ENCODE measurements around the gene MYRF.

MYRF gene

GRCh38 chr11:61709110-61709509, 43.3 kb upstream of the MYRF start:
- Histone ChIP-seq H2BK15ac (replicated peaks; ENCODE audit: low read depth) (no peak overlapping the region), H2AK5ac (ENCODE audit: low read length) (no peak overlapping the region), H2BK5ac (ENCODE audit: low read length) (no peak overlapping the region), H3K23ac (ENCODE audit: low read length) (no peak overlapping the region), H4K5ac (ENCODE audit: low read length) (no peak overlapping the region), H3K4me1 (ENCODE audit: control insufficient read depth, low read depth, low read length) (no peaks in the 10 kb centered on the region), H3K79me2 (ENCODE audit: control insufficient read depth, insufficient read depth, low read length) (no peaks in the 10 kb centered on the region), H3K18ac (ENCODE audit: low read length) (no peak overlapping the region), H3K36me3 (ENCODE audit: control insufficient read depth, insufficient read depth, low read length) (no peaks in the 10 kb centered on the region), H3K9ac (ENCODE audit: low read length) (no peak overlapping the region), H3K56ac (ENCODE audit: low read length) (no peak overlapping the region), H3K4me3 (ENCODE audit: low read length) (no peak overlapping the region), H3K79me1 (ENCODE audit: low read length) (no peaks in the 10 kb centered on the region), H3K27ac (ENCODE audit: low read depth, low read length) (no peak overlapping the region), H3K4ac (ENCODE audit: low read depth, low read length) (no peak overlapping the region), H3K27me3 (ENCODE audit: insufficient read depth, low read length, poor library complexity) (no peaks in the 10 kb centered on the region), H3K4me2 (ENCODE audit: low read length) (no peak overlapping the region), H4K8ac (ENCODE audit: low read depth, low read length) (no peak overlapping the region), H2BK120ac (ENCODE audit: low read depth, low read length) (no peak overlapping the region)
- no peak for DNase-seq
- no CpG with 5 or more reads among the region's 7 CpGs for WGBS (ENCODE audit: extremely low coverage, insufficient coverage, low lambda C conversion rate)

DNA sequence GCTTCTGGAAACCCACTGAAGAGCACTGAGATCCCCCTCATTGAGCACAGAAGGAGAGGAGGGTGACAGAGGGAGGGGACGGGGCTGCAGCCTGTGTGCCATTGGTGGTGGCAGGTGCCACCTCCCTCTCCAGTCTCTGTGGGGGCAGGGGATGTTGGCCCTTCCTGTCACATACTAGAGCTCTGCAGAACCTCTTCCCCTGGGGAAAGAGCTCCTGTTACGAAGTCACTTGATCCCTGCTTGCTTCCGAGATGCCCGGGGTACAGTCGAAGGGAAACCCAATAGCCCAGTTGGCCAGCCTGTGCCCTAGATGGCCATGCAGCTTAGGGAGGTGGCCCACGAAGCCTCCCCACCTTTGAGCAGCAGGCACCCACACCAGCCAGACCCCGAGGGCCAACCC, 42.9 kb upstream of the MYRF start:
- H3K27me3 ChIP-seq (ENCODE audit: insufficient read depth, low read length, poor library complexity), result no peaks in the 10 kb centered on the region
- no peak overlapping the region for H4K8ac ChIP-seq (ENCODE audit: low read depth, low read length)

DNA sequence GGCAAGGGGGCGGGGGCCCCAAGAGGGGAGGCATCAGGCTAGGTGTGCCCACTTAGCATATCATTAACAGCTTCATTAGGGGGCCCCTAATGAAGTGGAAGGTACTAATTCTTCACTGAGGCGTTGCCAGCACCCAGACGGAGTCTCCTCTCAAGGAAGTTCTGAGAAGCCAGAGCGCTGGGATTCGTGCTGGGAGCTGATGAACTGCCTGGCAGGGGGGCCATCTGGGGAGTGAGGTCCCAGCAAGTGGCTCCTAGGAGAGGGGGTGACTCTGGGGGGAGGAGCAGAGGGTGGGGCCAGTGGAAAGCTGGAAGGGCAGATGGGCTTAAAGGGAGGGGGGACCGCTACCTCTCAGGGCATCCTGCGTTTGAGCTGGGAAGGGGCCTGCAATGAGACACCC, 42.4 kb upstream of the MYRF start:
- H4K5ac ChIP-seq (ENCODE audit: low read length), result no peak overlapping the region
- no peak overlapping the region for H3K23ac ChIP-seq (ENCODE audit: low read length)
- H3K4me1 ChIP-seq (ENCODE audit: control insufficient read depth, low read depth, low read length), result no peaks in the 10 kb centered on the region
- no peak overlapping the region for H3K4me3 ChIP-seq (ENCODE audit: low read length)
- no CpG with 5 or more reads among the region's 7 CpGs for WGBS (ENCODE audit: extremely low coverage, insufficient coverage, low lambda C conversion rate)
- no peak overlapping the region for H3K4me2 ChIP-seq (ENCODE audit: low read length)
- H3K18ac ChIP-seq (ENCODE audit: low read length), result no peak overlapping the region
- H4K8ac ChIP-seq (ENCODE audit: low read depth, low read length), result no peak overlapping the region
- H3K27ac ChIP-seq (ENCODE audit: low read depth, low read length), result no peak overlapping the region
- H3K9ac ChIP-seq (ENCODE audit: low read length), result no peak overlapping the region
- H3K27me3 ChIP-seq (ENCODE audit: insufficient read depth, low read length, poor library complexity), result no peaks in the 10 kb centered on the region
- H2AK5ac ChIP-seq (ENCODE audit: low read length), result no peak overlapping the region
- H3K36me3 ChIP-seq (ENCODE audit: control insufficient read depth, insufficient read depth, low read length), result no peaks in the 10 kb centered on the region
- no peaks in the 10 kb centered on the region for H3K79me2 ChIP-seq (ENCODE audit: control insufficient read depth, insufficient read depth, low read length)
- H3K4ac ChIP-seq (ENCODE audit: low read depth, low read length), result no peak overlapping the region
- H2BK15ac ChIP-seq (replicated peaks; ENCODE audit: low read depth), result no peak overlapping the region
- DNase-seq, result no peak
- no peaks in the 10 kb centered on the region for H3K79me1 ChIP-seq (ENCODE audit: low read length)
- no peak overlapping the region for H2BK120ac ChIP-seq (ENCODE audit: low read depth, low read length)
- H2BK5ac ChIP-seq (ENCODE audit: low read length), result no peak overlapping the region
- H3K56ac ChIP-seq (ENCODE audit: low read length), result no peak overlapping the region

More for the DNA sequence above, 42.9 kb upstream of the MYRF start:
- H3K4me1 ChIP-seq (ENCODE audit: control insufficient read depth, low read depth, low read length), result no peaks in the 10 kb centered on the region
- H3K79me1 ChIP-seq (ENCODE audit: low read length), result no peaks in the 10 kb centered on the region
- no peak overlapping the region for H3K27ac ChIP-seq (ENCODE audit: low read depth, low read length)
- no peak overlapping the region for H4K5ac ChIP-seq (ENCODE audit: low read length)
- H2AK5ac ChIP-seq (ENCODE audit: low read length), result no peak overlapping the region
- no peak overlapping the region for H3K23ac ChIP-seq (ENCODE audit: low read length)
- no peak overlapping the region for H3K56ac ChIP-seq (ENCODE audit: low read length)
- H3K9ac ChIP-seq (ENCODE audit: low read length), result no peak overlapping the region
- no peak overlapping the region for H2BK15ac ChIP-seq (replicated peaks; ENCODE audit: low read depth)
- no peak overlapping the region for H3K18ac ChIP-seq (ENCODE audit: low read length)
- H3K79me2 ChIP-seq (ENCODE audit: control insufficient read depth, insufficient read depth, low read length), result no peaks in the 10 kb centered on the region
- WGBS (ENCODE audit: extremely low coverage, insufficient coverage, low lambda C conversion rate), result no CpG with 5 or more reads among the region's 7 CpGs
- H3K4me2 ChIP-seq (ENCODE audit: low read length), result no peak overlapping the region
- no peak overlapping the region for H2BK120ac ChIP-seq (ENCODE audit: low read depth, low read length)
- no peak overlapping the region for H2BK5ac ChIP-seq (ENCODE audit: low read length)
- no peak overlapping the region for H3K4ac ChIP-seq (ENCODE audit: low read depth, low read length)
- H3K36me3 ChIP-seq (ENCODE audit: control insufficient read depth, insufficient read depth, low read length), result no peaks in the 10 kb centered on the region
- no peak overlapping the region for H3K4me3 ChIP-seq (ENCODE audit: low read length)
- DNase-seq, result no peak

- WGBS (ENCODE audit: extremely low coverage, insufficient coverage, low lambda C conversion rate), result no CpG with 5 or more reads among the region's 14 CpGs
Measured at GRCh38 chr11:61711037-61711436, 41.4 kb upstream of the MYRF start.

DNA sequence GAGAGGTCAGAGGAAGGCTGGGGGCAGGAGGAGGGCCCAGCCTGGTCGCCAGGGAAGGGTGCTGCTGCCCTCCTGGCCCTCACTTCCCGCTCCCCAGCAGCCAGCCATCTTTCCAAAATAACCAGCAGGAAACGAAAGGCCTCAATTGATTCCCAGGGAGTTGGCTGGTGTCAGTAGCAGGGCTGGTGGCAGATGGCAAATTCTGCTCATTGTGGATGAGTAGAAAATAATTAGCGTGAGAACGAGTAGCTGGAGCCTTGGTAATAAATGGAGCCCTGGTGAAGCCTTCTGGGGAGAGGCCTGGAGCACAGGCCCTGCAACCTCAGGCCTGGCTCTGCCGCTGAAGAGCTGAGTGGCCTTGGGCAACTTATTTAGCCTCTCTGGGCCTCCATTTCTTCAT, 40.9 kb upstream of the MYRF start:
- DNase-seq, result no peak
- Histone ChIP-seq H2AK5ac (ENCODE audit: low read length) (no peak overlapping the region), H3K79me1 (ENCODE audit: low read length) (no peaks in the 10 kb centered on the region), H2BK15ac (replicated peaks; ENCODE audit: low read depth) (no peak overlapping the region), H4K5ac (ENCODE audit: low read length) (no peak overlapping the region), H3K27me3 (ENCODE audit: insufficient read depth, low read length, poor library complexity) (no peaks in the 10 kb centered on the region), H3K4me2 (ENCODE audit: low read length) (no peak overlapping the region), H3K4me1 (ENCODE audit: control insufficient read depth, low read depth, low read length) (peaks cover 2% of the 10 kb centered on the region), H2BK120ac (ENCODE audit: low read depth, low read length) (no peak overlapping the region), H3K79me2 (ENCODE audit: control insufficient read depth, insufficient read depth, low read length) (no peaks in the 10 kb centered on the region), H3K18ac (ENCODE audit: low read length) (no peak overlapping the region), H3K4ac (ENCODE audit: low read depth, low read length) (no peak overlapping the region), H3K9ac (ENCODE audit: low read length) (no peak overlapping the region), H3K23ac (ENCODE audit: low read length) (no peak overlapping the region), H3K27ac (ENCODE audit: low read depth, low read length) (no peak overlapping the region), H4K8ac (ENCODE audit: low read depth, low read length) (no peak overlapping the region), H3K36me3 (ENCODE audit: control insufficient read depth, insufficient read depth, low read length) (no peaks in the 10 kb centered on the region), H3K4me3 (ENCODE audit: low read length) (no peak overlapping the region), H3K56ac (ENCODE audit: low read length) (peak overlapping the region; percentile 25), H2BK5ac (ENCODE audit: low read length) (no peak overlapping the region)
- no CpG with 5 or more reads among the region's 6 CpGs for WGBS (ENCODE audit: extremely low coverage, insufficient coverage, low lambda C conversion rate)

More at GRCh38 chr11:61711037-61711436, 41.4 kb upstream of the MYRF start:
- no peaks in the 10 kb centered on the region for H3K79me1 ChIP-seq (ENCODE audit: low read length)
- H3K4me1 ChIP-seq (ENCODE audit: control insufficient read depth, low read depth, low read length), result no peaks in the 10 kb centered on the region
- H4K8ac ChIP-seq (ENCODE audit: low read depth, low read length), result no peak overlapping the region
- H3K4me3 ChIP-seq (ENCODE audit: low read length), result no peak overlapping the region
- H3K36me3 ChIP-seq (ENCODE audit: control insufficient read depth, insufficient read depth, low read length), result no peaks in the 10 kb centered on the region
- no peak overlapping the region for H3K4me2 ChIP-seq (ENCODE audit: low read length)
- no peak overlapping the region for H3K56ac ChIP-seq (ENCODE audit: low read length)
- no peak overlapping the region for H2AK5ac ChIP-seq (ENCODE audit: low read length)
- no peaks in the 10 kb centered on the region for H3K27me3 ChIP-seq (ENCODE audit: insufficient read depth, low read length, poor library complexity)
- H3K4ac ChIP-seq (ENCODE audit: low read depth, low read length), result no peak overlapping the region
- DNase-seq, result no peak
- H3K9ac ChIP-seq (ENCODE audit: low read length), result no peak overlapping the region
- no peak overlapping the region for H3K27ac ChIP-seq (ENCODE audit: low read depth, low read length)
- no peak overlapping the region for H2BK5ac ChIP-seq (ENCODE audit: low read length)
- no peak overlapping the region for H2BK120ac ChIP-seq (ENCODE audit: low read depth, low read length)
- H4K5ac ChIP-seq (ENCODE audit: low read length), result no peak overlapping the region
- H3K79me2 ChIP-seq (ENCODE audit: control insufficient read depth, insufficient read depth, low read length), result no peaks in the 10 kb centered on the region
- no peak overlapping the region for H3K23ac ChIP-seq (ENCODE audit: low read length)
- no peak overlapping the region for H3K18ac ChIP-seq (ENCODE audit: low read length)
- no peak overlapping the region for H2BK15ac ChIP-seq (replicated peaks; ENCODE audit: low read depth)

DNA sequence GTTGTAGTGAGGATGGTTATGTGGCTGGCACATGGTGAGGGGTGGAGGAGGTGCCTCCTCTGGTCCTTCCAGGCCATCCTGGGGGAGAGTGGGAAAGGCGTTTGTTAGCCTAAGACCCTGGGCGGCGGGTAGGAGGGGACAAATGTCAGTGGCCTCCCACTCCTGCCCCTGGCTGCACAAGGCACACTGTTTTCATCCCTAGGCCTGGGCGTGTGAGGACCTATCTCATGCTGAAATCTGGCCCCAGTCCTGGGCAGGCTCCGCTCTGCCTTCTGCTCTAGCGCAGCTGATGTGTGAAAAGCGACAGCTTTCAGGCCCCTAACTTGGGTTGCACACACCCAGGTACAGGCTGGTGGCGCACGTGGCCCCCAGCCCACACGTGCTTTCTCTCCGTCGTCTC, 40.1 kb upstream of the MYRF start:
- Histone ChIP-seq H3K18ac (ENCODE audit: low read length) (no peak overlapping the region), H3K27me3 (ENCODE audit: insufficient read depth, low read length, poor library complexity) (no peaks in the 10 kb centered on the region), H2BK15ac (replicated peaks; ENCODE audit: low read depth) (no peak overlapping the region), H3K56ac (ENCODE audit: low read length) (no peak overlapping the region), H4K5ac (ENCODE audit: low read length) (no peak overlapping the region), H4K8ac (ENCODE audit: low read depth, low read length) (no peak overlapping the region), H3K79me1 (ENCODE audit: low read length) (no peaks in the 10 kb centered on the region), H3K9ac (ENCODE audit: low read length) (no peak overlapping the region), H3K79me2 (ENCODE audit: control insufficient read depth, insufficient read depth, low read length) (no peaks in the 10 kb centered on the region), H3K36me3 (ENCODE audit: control insufficient read depth, insufficient read depth, low read length) (no peaks in the 10 kb centered on the region), H3K4ac (ENCODE audit: low read depth, low read length) (no peak overlapping the region), H3K4me3 (ENCODE audit: low read length) (no peak overlapping the region), H3K4me1 (ENCODE audit: control insufficient read depth, low read depth, low read length) (peaks cover 5% of the 10 kb centered on the region), H3K27ac (ENCODE audit: low read depth, low read length) (no peak overlapping the region), H3K23ac (ENCODE audit: low read length) (no peak overlapping the region), H2BK120ac (ENCODE audit: low read depth, low read length) (no peak overlapping the region), H2BK5ac (ENCODE audit: low read length) (no peak overlapping the region), H2AK5ac (ENCODE audit: low read length) (no peak overlapping the region), H3K4me2 (ENCODE audit: low read length) (no peak overlapping the region)
- WGBS (ENCODE audit: extremely low coverage, insufficient coverage, low lambda C conversion rate), result no CpG with 5 or more reads among the region's 12 CpGs
- DNase-seq, result no peak

Data from mesendoderm (in vitro differentiated cells).